Vagina (tissue), 2 donors: ENCODE data around the gene BCL7B.
A peak's percentile ranks its signal among the peaks of the same experiment; 100 is the strongest.

ENCODE experiments used
- CTCF ChIP-seq, 3 experiments: fragments of 450-650 bp in 2 of 3; fragments of 200-600 bp in 1 of 3; sonication (generic) in 1 of 3; IDR thresholded peaks; one replicate each; pipeline ENCODE4 v1.5.1; 2017 to 2019; ENCODE audit warnings: antibody characterized with exemption in 3 of 3, mild to moderate bottlenecking in 2 of 3, moderate library complexity in 2 of 3
- POLR2A ChIP-seq, 2 donors: fragments of 450-650 bp; IDR thresholded peaks; one replicate each; pipeline ENCODE4 v1.6.1; 2017; ENCODE audit warnings: antibody characterized with exemption in 2 of 2, mild to moderate bottlenecking in 2 of 2, moderate library complexity in 2 of 2

GRCh38 chr7:73522105-73522872 is 35.2 kb downstream of the BCL7B start, which contains the start of gene BAZ1B:
- TF ChIP-seq CTCF (IDR thresholded peaks at IDR 0.05) (no peak), POLR2A (IDR thresholded peaks at IDR 0.05) (peak in 1 of 2 donors; percentile 44)
